HG03558 (cell line): ENCODE data around the gene PGP.
"Not testable (repeated sequence)": the region's sequence is repeated elsewhere in the genome, so short reads cannot be mapped to it uniquely, and the experiment has no call there.

Source experiments
- ATAC-seq: cut with Tn5 transposase; IDR thresholded peaks from one replicate; pipeline ENCODE4 v1.9.1; 2021; ENCODE audit warnings: moderate number of reproducible peaks; ENCODE audit not compliant: unreplicated experiment; ENCODE audit errors: extremely low read depth

PGP gene

DNA sequence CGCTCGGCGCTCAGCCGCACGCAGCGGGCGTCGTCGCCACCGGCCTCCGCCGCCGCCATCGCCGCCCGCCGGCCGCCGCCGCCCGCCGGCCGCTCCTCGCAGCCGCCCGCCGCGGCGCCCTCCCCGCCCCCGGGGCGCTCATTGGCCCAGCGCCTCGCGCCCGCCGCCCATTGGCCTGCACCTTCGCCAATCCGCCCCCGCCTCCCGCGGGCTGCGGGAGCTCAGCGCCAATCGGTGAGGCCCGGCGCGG, at the start of gene PGP:
PGP (minus strand) TSS at position 122 of the 250 bp plus-strand sequence; CDS start at position 59, 63 bp downstream.
- ATAC-seq: peak; percentile 72

- ATAC-seq: not testable (repeated sequence)
These were observed 48.4 kb upstream of the PGP start for GRCh38 chr16:2263026-2263425.

DNA sequence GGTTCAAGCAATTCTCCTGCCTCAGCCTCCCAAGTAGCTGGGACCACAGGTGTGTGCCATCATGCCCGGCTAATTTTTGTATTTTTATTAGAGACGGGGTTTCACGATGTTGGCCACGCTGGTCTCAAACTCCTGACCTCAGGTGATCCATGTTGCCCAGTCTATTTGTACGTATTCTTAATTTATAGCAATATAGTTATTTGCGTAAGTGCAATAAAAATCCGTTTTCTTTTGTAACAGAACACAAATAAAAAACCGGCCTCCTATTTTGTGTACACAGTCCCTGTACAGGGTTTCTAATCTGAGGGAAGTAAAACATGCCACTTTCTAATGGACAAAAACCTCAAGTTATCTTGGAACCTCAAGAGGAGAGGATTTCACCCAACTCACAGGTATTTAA, 45.6 kb upstream of the PGP start:
- ATAC-seq: no peak

- ATAC-seq: not testable (repeated sequence)
These were observed 43.9 kb upstream of the PGP start for GRCh38 chr16:2258530-2258929.

GRCh38 chr16:2257726-2258125, 43.1 kb upstream of the PGP start:
- ATAC-seq: no peak

DNA sequence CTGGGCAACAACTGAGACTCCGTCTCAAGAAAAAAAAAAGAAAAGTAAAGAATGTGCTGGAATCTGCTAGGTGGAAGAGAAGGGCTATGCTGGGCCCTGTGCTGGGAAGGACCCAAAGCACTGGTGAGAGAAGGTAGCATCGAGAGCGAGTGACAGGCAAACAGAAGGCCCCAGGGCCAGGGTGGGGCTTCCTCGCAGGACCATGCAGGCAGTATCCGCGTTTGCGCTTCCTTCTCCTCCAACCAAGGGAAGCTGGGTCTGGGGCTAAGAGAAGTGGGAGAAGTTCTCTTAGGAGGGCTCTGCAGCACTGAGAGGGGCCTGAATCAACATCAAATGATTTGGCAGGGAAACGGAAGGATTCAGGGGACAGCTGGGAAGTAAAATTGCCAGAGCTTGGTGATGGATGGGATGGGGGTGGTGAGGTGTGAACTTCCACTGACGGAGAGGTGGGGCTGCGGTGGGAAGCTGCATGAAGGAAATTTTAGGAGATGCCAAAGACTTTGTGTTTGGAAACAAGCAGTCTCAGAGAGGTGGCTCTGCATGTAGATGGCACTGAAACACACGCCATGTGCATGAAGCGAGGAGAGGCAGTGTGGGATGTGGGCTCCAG, 42.0 kb upstream of the PGP start:
- no peak for ATAC-seq

DNA sequence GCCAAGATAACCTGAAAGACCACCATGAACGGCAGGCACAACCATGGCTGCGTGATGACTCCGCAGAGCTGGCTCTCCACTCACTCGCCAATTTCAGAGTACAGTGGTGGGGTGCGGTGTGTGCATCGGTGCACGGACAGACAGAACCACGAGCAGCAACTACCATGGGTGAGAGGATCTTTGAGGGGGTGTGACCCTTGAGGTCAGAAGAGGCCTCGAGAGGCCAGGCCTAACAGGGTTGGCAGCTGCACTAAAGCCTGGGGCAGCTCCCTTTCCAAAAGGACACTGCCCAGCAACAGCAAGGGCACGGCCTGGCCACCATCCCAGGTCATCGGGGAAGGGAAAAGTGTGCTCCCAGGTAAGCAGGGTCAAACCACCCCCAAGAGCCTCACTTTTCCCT, 38.7 kb upstream of the PGP start:
- ATAC-seq: no peak

DNA sequence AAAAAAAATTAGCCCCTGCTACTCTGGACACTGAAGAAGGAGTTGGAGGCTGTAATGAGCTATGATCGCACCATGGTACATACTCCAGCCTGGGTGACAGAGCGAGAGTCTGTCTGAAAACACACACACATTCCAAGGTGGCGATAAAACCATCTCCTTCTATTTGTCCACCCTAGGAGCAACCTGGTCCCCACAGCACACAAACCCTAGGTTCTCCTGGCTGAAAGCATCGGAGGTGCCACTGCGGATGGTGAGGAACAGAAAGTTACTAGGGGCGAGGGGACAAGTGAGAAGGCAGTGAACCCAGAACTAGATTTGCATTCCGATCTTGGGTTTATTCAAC, 38.1 kb upstream of the PGP start:
- ATAC-seq: no peak

- peak; percentile 71 for ATAC-seq
These were observed 36.9 kb upstream of the PGP start, which contains the start of gene ECI1 for GRCh38 chr16:2251296-2252111. Gene ECI1 (minus strand): TSS chr16:2251587. CDS start chr16:2251566, 21 bp downstream.

- no peak for ATAC-seq
These were observed 36.1 kb upstream of the PGP start for GRCh38 chr16:2250652-2251295.

DNA sequence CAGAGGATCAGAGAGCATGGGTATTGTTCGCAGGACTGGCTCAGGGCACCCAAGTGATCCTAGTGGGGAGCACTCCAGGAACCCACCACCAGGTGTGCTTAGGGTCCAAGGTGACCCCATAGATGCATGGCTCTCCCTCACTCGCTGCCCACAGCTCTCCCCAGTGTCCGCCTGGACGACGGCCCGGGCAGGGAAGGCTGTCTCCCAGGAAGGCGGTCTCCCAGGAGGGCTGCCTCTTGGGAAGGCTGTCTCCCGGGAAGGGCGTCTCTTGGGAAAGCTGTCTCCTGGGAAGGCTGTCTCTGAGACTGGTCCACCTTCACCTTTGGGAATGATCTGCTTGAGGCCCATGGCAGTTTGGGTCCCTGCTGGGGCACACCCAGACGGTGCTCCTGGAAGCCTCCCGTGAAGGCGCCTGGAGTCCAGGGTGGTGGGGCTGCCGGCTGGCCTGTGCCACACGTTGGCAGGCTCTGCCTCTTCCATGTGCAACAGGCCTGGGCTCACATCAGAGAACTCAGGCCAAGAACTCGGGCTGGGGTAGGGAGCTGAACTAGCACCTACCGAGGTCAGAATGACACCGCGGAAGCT, 31.8 kb upstream of the PGP start:
- no peak for ATAC-seq

GRCh38 chr16:2244926-2245795, 30.5 kb upstream of the PGP start:
- no peak for ATAC-seq

- no peak for ATAC-seq
These were observed 29.7 kb upstream of the PGP start for GRCh38 chr16:2244301-2244700.

GRCh38 chr16:2243781-2244180, 29.1 kb upstream of the PGP start:
- ATAC-seq: no peak

DNA sequence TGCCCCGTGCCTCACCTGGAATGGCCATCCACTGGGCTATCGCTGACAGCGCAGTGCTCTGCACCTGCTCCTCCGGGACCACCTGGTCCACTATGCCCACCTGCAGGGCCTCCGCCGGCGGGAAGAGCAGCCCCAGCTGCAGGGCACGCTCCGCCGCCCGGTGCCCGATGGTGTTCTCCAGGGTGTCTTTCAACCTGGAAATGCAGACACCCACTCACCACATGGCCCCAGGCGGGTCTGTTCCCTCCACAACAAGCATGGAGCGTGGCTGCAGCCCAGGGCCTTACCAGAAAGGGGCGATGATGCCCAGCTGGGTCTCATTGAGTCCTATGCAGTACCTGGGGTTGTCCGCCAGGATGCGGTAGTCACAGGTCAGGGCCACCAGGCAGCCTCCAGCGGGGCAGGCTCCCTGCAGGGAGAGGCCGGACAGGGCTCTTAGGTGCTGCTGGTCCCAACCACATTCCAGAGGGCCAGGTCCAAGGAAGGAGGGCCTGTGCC, 28.4 kb upstream of the PGP start:
- ATAC-seq: no peak

- no peak for ATAC-seq
These were observed 28.0 kb upstream of the PGP start for GRCh38 chr16:2242598-2242997.

DNA sequence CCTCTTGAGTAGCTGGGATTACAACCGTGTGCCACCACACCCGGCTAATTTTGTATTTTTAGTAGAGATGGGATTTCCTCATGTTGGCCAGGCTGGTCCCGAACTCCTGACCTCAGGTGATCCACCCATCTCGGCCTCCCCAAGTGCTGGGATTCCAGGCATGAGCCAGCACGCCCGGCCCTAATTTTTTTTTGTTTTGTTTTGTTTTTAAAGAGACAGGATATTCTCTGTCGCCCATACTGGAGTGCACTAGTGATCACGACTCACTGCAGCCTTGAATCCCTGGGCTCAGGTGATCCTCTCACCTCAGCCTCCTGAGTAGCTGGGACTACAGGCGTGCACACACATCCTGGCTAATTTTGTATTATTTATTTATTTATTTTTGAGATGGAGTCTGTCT, 25.7 kb upstream of the PGP start:
- ATAC-seq: not testable (repeated sequence)

DNA sequence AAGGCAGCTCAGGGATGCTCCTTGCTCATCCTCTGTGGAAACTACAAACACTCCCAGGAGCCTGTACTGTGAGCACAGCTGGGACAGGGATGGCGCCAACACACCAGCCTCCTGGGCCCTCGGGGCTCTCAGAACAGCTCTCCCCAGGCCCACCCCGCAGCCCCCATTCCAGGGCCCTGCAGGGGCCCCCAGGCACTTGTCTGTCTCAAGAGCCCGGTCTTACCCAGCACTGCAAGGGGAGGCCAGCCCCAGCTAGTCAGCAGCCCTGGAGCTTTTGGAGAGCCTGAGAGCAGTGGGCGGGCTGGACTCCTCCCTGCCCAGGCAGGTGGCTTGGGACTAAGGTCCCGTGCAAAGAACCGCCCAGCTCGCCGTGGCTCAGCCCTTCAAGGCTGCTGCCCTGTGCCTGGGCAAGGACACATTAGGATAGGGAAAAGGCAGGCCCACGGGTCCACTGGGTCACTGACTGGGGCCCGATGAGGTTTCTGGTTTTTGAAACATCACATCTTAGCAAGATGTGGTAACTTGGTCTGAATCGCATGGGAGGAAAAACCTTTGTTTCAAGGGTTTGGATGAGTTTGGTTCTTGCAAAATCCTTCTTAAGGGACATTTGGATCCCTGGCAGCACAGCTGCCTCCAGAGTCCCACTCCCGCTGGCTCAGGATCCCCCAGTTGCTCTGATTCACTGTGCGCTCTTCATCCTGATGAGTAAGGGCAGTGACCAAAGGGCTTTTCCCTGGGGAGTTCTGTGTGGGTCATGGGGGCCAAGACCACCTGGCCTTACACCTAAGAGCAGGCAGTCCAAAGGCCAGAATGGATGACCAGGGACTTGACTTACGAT, 24.4 kb upstream of the PGP start:
- ATAC-seq: no peak

- ATAC-seq: no peak
These were observed 23.7 kb upstream of the PGP start for GRCh38 chr16:2238150-2238837.
